ENCODE results near the gene SLC35G6. TPM values are rescaled to one million over a fixed set of nuclear protein-coding genes. Genes with fewer than 3 reads are reported as not detected.

Gene SLC35G6
- total and polyA plus RNA-seq, 4 donors: not detected

- TF ChIP-seq FOXA2 (IDR thresholded peaks at IDR 0.05) (no peak), ATF3 (IDR thresholded peaks at IDR 0.05) (no peak), JUND (IDR thresholded peaks at IDR 0.05) (no peak), HNF4A (conservative IDR thresholded peaks at IDR 0.05) (no peak), MAX (IDR thresholded peaks at IDR 0.05) (no peak), EGR1 (IDR thresholded peaks at IDR 0.05; ENCODE audit: low read depth in 2 of 2) (no peak), CTCF (IDR thresholded peaks at IDR 0.05; ENCODE audit: low read depth, low read length, missing input control) (no peak), RAD21 (IDR thresholded peaks at IDR 0.05) (no peak), RXRA (IDR thresholded peaks at IDR 0.05) (no peak), YY1 (IDR thresholded peaks at IDR 0.05) (no peak)
- Histone ChIP-seq H3K4me3 (ENCODE audit: low read depth in 1 of 3, low read length in 3 of 3) (peak overlapping the region; percentile 26 to 30 (median 28)), H3K27me3 (ENCODE audit: control insufficient read depth in 4 of 4, insufficient read depth in 4 of 4, low read length in 3 of 4) (peaks cover 0 to 3% (median 0%) of the 10 kb centered on the region in 4 donors), H3K4me1 (ENCODE audit: control insufficient read depth in 4 of 4, insufficient read depth in 4 of 4, low read length in 3 of 4) (peaks cover 28 to 56% (median 45%) of the 10 kb centered on the region in 4 donors), H3K9me3 (ENCODE audit: control insufficient read depth in 4 of 4, low read length in 3 of 4) (no peaks in the 10 kb centered on the region), H3K36me3 (ENCODE audit: control insufficient read depth in 4 of 4, insufficient read depth in 3 of 4, low read depth in 1 of 4, low read length in 3 of 4) (no peaks in the 10 kb centered on the region), H3K9ac (ENCODE audit: low read depth in 1 of 2, low read length in 2 of 2) (no peak overlapping the region), H3K27ac (ENCODE audit: low read depth in 1 of 2, low read length in 2 of 2) (no peak overlapping the region)
- peak; percentile 38 for DNase-seq (ENCODE audit: low spot score)
- WGBS: 3% methylated on average over 46 of the region's 46 CpGs
Measured at GRCh38 chr17:7440113-7440833, 41.0 kb upstream of the SLC35G6 start.

GRCh38 chr17:7440834-7441195 lies 40.4 kb upstream of the SLC35G6 start:
- no peak for TF ChIP-seq FOXA1 (IDR thresholded peaks at IDR 0.05)
- peak in 1 of 2 donors; percentile 9 for TF ChIP-seq RAD21 (IDR thresholded peaks at IDR 0.05)
- no peak for TF ChIP-seq NR2F2 (IDR thresholded peaks at IDR 0.05)
- TF ChIP-seq YY1 (IDR thresholded peaks at IDR 0.05): no peak
- no peak for TF ChIP-seq SP1 (IDR thresholded peaks at IDR 0.05)
- no peak for TF ChIP-seq MAX (IDR thresholded peaks at IDR 0.05)
- no peak for TF ChIP-seq ZBTB33 (IDR thresholded peaks at IDR 0.05)
- H3K27ac ChIP-seq (ENCODE audit: low read depth in 1 of 2, low read length in 2 of 2): no peak overlapping the region
- peaks cover 27 to 53% (median 41%) of the 10 kb centered on the region in 4 donors for H3K4me1 ChIP-seq (ENCODE audit: control insufficient read depth in 4 of 4, insufficient read depth in 4 of 4, low read length in 3 of 4)
- 6% methylated on average over 12 of the region's 12 CpGs for WGBS
- H3K36me3 ChIP-seq (ENCODE audit: control insufficient read depth in 4 of 4, insufficient read depth in 3 of 4, low read depth in 1 of 4, low read length in 3 of 4): no peaks in the 10 kb centered on the region
- peak overlapping the region in 2 of 3 donors; percentile 16 to 26 for H3K4me3 ChIP-seq (ENCODE audit: low read depth in 1 of 3, low read length in 3 of 3)
- no peak overlapping the region for H3K9ac ChIP-seq (ENCODE audit: low read depth in 1 of 2, low read length in 2 of 2)
- peaks cover 0 to 3% (median 0%) of the 10 kb centered on the region in 4 donors for H3K27me3 ChIP-seq (ENCODE audit: control insufficient read depth in 4 of 4, insufficient read depth in 4 of 4, low read length in 3 of 4)
- no peaks in the 10 kb centered on the region for H3K9me3 ChIP-seq (ENCODE audit: control insufficient read depth in 4 of 4, low read length in 3 of 4)
- DNase-seq (ENCODE audit: low spot score): no peak

Data from liver (tissue), 9 donors.